Breast epithelium (tissue), 4 donors: ENCODE measurements around the gene OSBPL5. TPM values are rescaled to one million over a fixed set of nuclear protein-coding genes. Genes with fewer than 3 reads are reported as not detected.
A peak's percentile ranks its signal among the peaks of the same experiment; 100 is the strongest.

Experiments
- DNase-seq, 2 donors: peaks; one replicate each; pipeline ENCODE4 v3.0.0-alpha.2; 2019; ENCODE audit warnings: low spot score in 2 of 2
- H3K27ac ChIP-seq, 2 donors: fragments of 200-600 bp; sonication (generic) in 1 of 2; one replicate each; pipeline ENCODE4 v1.5.1; 2016 to 2019; ENCODE audit warnings: mild to moderate bottlenecking in 1 of 2
- H3K27me3 ChIP-seq, 2 donors: fragments of 200-600 bp; sonication (generic) in 1 of 2; one replicate each; pipeline versions ENCODE4 v1.5.1 to v1.6.0; 2017 to 2019; ENCODE audit warnings: control low read depth in 1 of 2, mild to moderate bottlenecking in 1 of 2
- H3K36me3 ChIP-seq: fragments of 200-600 bp; one replicate; pipeline ENCODE4 v1.5.1; 2019
- H3K4me1 ChIP-seq, 2 donors: fragments of 200-600 bp; sonication (generic); one replicate each; pipeline ENCODE4 v1.5.1; 2016 to 2019; ENCODE audit warnings: control low read depth in 1 of 2
- H3K4me3 ChIP-seq, 3 donors: fragments of 200-600 bp; sonication (generic); 1 replicate in 2 of 3; 2 replicates in 1 of 3; pipeline ENCODE4 v1.5.1; 2016 to 2019; ENCODE audit warnings: mild to moderate bottlenecking in 3 of 3, moderate library complexity in 2 of 3
- H3K9me3 ChIP-seq, 2 donors: fragments of 200-600 bp; sonication (generic) in 1 of 2; one replicate each; pipeline ENCODE4 v1.5.1; 2016 to 2019; ENCODE audit warnings: control low read depth in 1 of 2
- CTCF ChIP-seq, 3 donors: fragments of 450-650 bp; IDR thresholded peaks; one replicate each; pipeline ENCODE4 v1.5.1; 2016 to 2017; ENCODE audit warnings: antibody characterized with exemption in 3 of 3, mild to moderate bottlenecking in 3 of 3, moderate library complexity in 3 of 3
- POLR2A ChIP-seq: fragments of 450-650 bp; IDR thresholded peaks from one replicate; pipeline ENCODE4 v1.6.1; 2016; ENCODE audit warnings: antibody characterized with exemption, mild to moderate bottlenecking, moderate library complexity
- POLR2AphosphoS5 ChIP-seq, 3 donors: sonication (generic); formaldehyde crosslinking; IDR thresholded peaks; one replicate each; pipeline ENCODE4 v1.6.1; 2017; ENCODE audit warnings: antibody characterized with exemption in 3 of 3
- intact Hi-C: fragments of 100-400 bp; cut with DNase I; formaldehyde crosslinking; loops from one replicate; pipeline ENCODE4 v1.15.1; 2023; ENCODE audit warnings: low total_unique reads
- total RNA-seq, 3 donors: library from RNA; depleted of rRNA; stranded (reverse); fragments of >200 nt; gene quantifications; one replicate each; pipeline ENCODE4 v1.1.0, GENCODE V29; 2016

The OSBPL5 gene
- total RNA-seq, 3 donors from 2014 or later = 25.3 to 64.2 (median 27.8) TPM

GRCh38 chr11:3166268-3167142 is 1.4 kb upstream of the OSBPL5 start:
- Histone ChIP-seq H3K36me3 (no peaks in the 10 kb centered on the region), H3K9me3 (no peaks in the 10 kb centered on the region), H3K27ac (no peak overlapping the region), H3K27me3 (no peaks in the 10 kb centered on the region), H3K4me1 (peaks cover 8 to 15% of the 10 kb centered on the region in 2 donors), H3K4me3 (no peak overlapping the region)
- no peak for TF ChIP-seq POLR2A
- no peak for TF ChIP-seq CTCF (IDR thresholded peaks at IDR 0.05)
- TF ChIP-seq POLR2AphosphoS5 (IDR thresholded peaks at IDR 0.05) = no peak
- intact Hi-C loops = no loop called here
- no peak for DNase-seq

- no peak for DNase-seq
- peak overlapping the region in 1 of 3 donors; percentile 81 for H3K4me3 ChIP-seq
Measured at GRCh38 chr11:3165916-3166267, 782 bp upstream of the OSBPL5 start.

GRCh38 chr11:3164552-3165151 is 458 bp downstream of the OSBPL5 start:
- no peak for DNase-seq
- H3K27me3 ChIP-seq = no peaks in the 10 kb centered on the region
- peaks cover 12 to 17% of the 10 kb centered on the region in 2 donors for H3K4me1 ChIP-seq
- H3K9me3 ChIP-seq = no peaks in the 10 kb centered on the region
- no peaks in the 10 kb centered on the region for H3K36me3 ChIP-seq
- intact Hi-C loops = no loop called here
- H3K4me3 ChIP-seq = peak overlapping the region; percentile 65 to 81 (median 81)
- H3K27ac ChIP-seq = peak overlapping the region; percentile 72 to 90
- TF ChIP-seq POLR2AphosphoS5 (IDR thresholded peaks at IDR 0.05) (no peak), POLR2A (no peak), CTCF (IDR thresholded peaks at IDR 0.05) (no peak)

More at GRCh38 chr11:3165916-3166267, 782 bp upstream of the OSBPL5 start:
- H3K9me3 ChIP-seq = no peaks in the 10 kb centered on the region
- H3K4me1 ChIP-seq = peaks cover 8 to 19% of the 10 kb centered on the region in 2 donors
- H3K27me3 ChIP-seq = no peaks in the 10 kb centered on the region
- intact Hi-C loops = no loop called here
- TF ChIP-seq CTCF (IDR thresholded peaks at IDR 0.05) = no peak
- no peak for TF ChIP-seq POLR2A
- no peak for TF ChIP-seq POLR2AphosphoS5 (IDR thresholded peaks at IDR 0.05)
- no peak overlapping the region for H3K27ac ChIP-seq
- H3K36me3 ChIP-seq = no peaks in the 10 kb centered on the region

GRCh38 chr11:3164138-3164551 is 965 bp downstream of the OSBPL5 start:
- DNase-seq = no peak
- Histone ChIP-seq H3K27me3 (no peaks in the 10 kb centered on the region), H3K27ac (peak overlapping the region; percentile 72 to 90), H3K4me3 (peak overlapping the region; percentile 65 to 81 (median 81)), H3K9me3 (no peaks in the 10 kb centered on the region), H3K36me3 (no peaks in the 10 kb centered on the region), H3K4me1 (peaks cover 14 to 17% of the 10 kb centered on the region in 2 donors)
- intact Hi-C loops = no loop called here
- TF ChIP-seq POLR2A (no peak), CTCF (IDR thresholded peaks at IDR 0.05) (no peak), POLR2AphosphoS5 (IDR thresholded peaks at IDR 0.05) (no peak)
